NT2/D1 (cell line): ENCODE results near the gene ANK3.

Experiments used
- SUZ12 ChIP-seq: IDR thresholded peaks from 2 replicates; pipeline ENCODE4 v1.6.1; 2011; ENCODE audit not compliant: insufficient read length, insufficient read depth; ENCODE audit errors: extremely low read depth
- YY1 ChIP-seq: IDR thresholded peaks from 2 replicates; pipeline ENCODE4 v1.6.1; 2011; ENCODE audit not compliant: insufficient read length, insufficient read depth
- ZNF274 ChIP-seq: IDR thresholded peaks from 2 replicates; pipeline ENCODE4 v1.6.1; 2011; ENCODE audit warnings: mild to moderate bottlenecking, low read depth, low read length

- TF ChIP-seq SUZ12 = no peak
- no peak for TF ChIP-seq YY1
- TF ChIP-seq ZNF274 = no peak
These were observed 9.7 kb upstream of the ANK3 start for GRCh38 chr10:60399328-60399727.
